Muscle of back (tissue), 11 donors: Measurements from ENCODE around the gene TMOD1. TPM values are rescaled to one million over a fixed set of nuclear protein-coding genes. Genes with fewer than 3 reads are reported as not detected.

Experiments used
- DNase-seq, 3 donors: peaks; one replicate each; pipeline versions ENCODE4 v3.0.0 to v3.0.0-alpha.2; 2013
- polyA plus RNA-seq, 10 donors: library from polyadenylated mRNA; unstranded; fragments of 120-200 nt; gene quantifications; one replicate each; pipeline ENCODE4 v1.2.1, GENCODE V29; 2013; ENCODE audit not compliant: insufficient read length in 10 of 10

TMOD1 gene
- polyA plus RNA-seq, 10 donors, result 70.8 to 161 (median 128) TPM

- DNase-seq, result no peak
These were observed 13.1 kb downstream of the TMOD1 start for GRCh38 chr9:97514531-97514930.

DNA sequence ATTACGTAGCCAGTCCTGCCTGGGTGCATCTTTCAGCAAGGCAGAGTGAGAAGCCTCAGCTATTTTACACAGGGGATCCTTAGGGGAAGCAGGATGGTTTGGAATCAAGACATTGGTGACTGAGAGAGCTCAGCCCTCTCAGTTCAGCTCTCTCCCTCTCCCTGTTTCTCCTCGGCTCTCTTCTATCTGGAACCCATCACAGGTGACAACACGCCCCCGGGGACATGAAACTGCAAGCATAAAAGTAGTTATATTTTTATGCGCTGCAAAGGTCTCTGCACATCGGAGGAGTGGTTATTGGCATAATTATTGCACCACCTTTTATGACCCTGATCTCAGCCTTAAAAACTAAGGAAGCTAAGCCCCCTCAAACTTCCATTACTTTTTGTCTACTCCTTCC is 14.2 kb downstream of the TMOD1 start:
- DNase-seq, result no peak

DNA sequence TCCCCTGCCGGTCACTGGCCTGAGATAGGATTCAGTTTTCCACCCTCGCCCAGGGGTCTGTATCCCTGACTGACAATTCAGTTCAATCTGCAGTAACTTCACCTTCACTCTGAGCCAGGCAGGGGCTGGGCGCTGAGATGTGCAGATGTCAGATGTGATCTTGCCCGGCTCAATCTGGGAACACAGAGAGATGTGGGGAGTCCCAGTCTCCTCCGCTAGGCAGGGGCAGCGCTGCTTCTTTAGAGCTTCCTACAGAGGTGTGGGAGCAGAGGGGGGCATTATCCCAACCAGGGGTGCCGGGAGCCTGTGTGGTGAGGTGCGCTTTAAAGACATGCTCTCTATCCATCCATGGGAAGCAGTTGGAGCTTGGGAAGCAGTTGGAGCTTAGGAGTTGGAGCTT is 14.6 kb downstream of the TMOD1 start:
- no peak for DNase-seq

- DNase-seq, result no peak
These were observed 16.0 kb downstream of the TMOD1 start for GRCh38 chr9:97517331-97518089.

DNA sequence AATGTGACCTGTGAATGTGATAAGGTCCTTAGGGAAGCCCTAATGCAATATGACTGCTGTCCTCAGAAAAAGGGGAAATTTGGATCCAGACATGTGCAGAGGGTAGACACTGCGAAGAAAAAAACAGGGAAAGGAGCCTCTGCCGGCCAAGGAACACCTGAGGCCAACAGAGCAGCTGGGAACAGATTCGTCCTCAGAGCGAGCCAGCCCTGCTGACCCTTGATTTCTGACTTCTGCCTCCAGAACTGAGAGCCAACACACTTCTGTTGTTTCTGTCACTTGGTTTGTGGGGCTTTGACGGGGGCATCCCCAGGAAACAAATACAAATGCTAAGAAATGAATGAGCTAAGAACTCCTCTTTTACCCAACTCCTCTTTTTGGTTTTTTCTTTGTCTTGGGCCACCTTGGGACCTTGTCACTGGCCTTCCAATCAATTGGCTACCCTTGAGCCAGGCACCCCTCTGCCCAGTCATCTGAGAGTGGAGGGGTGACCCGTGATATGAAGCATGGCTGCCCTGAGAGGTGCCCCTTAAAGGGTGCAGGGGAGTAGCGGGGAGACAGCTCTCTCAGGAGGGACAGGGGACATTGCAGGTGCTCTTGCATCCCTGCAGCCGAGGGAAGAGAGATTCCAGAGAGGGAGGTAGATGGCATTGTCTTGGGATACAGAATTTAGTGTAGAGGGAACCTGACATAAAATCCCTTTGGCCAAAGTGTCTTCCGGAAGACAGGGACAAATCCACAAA is 16.9 kb downstream of the TMOD1 start:
- DNase-seq, result no peak

GRCh38 chr9:97518909-97519307 is 17.4 kb downstream of the TMOD1 start:
- peak in 2 of 3 donors; percentile 22 to 32 for DNase-seq

DNA sequence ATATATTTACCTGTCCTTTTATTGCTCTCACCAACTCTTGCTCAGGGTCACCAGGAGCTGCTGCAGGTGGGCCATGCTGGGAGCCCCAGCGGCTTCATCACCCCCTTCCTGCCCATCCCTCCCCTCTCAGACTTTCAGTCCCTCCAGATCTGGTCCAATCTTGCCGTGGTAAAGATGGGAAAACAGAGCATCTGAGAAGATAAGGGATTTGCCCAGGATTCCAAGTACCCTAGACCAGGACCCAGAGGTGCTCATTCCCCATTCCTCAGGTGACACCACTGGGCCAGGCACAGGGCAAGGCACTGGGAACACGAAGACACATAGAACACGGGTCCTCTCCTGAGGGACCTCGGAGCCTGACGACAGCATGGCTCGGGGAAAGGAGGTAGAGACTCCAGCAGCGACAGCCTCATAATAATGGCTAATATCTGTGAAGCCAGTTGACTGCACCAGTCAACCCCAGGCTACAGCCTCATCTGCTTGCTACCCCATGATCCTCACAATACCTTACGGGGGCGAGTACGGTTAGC is 18.0 kb downstream of the TMOD1 start:
- no peak for DNase-seq

DNA sequence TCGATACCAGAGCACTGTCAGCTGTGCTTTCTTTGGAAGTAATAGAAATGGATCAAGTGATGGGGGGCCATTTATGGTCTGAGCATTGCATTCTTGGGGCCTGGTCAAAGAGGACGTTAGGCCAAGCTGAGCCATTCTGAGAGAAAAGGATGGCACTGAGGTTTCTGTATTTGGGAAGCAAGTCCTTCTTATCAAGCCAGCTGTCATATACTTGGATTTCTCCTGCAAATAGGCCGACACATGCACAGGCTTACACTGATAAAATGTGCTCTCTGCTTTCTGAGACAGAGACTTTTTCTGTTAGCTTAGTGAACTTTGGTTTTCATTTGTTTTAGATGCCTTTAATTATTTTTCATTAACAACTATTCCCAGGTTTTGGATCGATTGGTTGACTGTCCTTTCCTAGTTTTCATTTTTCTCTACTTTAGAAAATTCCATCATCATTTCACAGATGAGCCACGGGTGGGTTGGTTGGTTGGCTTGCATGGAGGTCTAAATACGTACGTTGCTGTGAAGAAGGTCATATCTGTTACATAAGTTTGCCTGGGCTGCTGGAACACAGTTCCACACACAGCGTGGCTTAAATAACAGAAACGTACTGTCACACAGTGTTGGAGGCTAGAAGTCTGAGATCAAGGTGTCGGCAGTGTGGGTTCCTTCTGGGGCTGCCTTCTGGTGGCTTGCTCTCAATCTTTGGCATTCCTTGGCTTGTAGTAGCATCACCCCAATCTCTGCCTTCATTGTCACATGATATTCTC is 20.3 kb downstream of the TMOD1 start:
- DNase-seq, result no peak

DNA sequence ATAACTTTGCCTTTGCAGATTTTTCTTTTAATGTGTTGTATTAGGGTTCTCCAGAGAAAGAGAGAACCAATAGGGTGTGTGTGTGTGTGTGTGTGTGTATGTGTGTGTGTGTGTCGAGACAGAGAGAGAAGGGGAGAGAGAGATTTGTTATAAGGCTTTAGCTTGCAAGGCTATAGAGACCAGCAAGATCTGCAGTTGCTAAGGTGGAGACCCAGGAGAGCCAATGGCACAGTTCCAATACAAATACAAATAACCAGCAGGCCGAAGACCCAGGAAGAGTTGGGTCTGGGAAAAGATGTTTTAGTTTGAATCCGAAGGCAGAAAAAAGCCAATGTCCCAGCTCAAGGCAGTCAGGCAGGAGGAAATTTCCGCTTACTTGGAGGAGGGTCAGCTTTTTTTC is 23.0 kb downstream of the TMOD1 start:
- no peak for DNase-seq

GRCh38 chr9:97525451-97525850 is 24.0 kb downstream of the TMOD1 start:
- no peak for DNase-seq

GRCh38 chr9:97526895-97527575 is 25.6 kb downstream of the TMOD1 start:
- no peak for DNase-seq

- no peak for DNase-seq
These were observed 26.4 kb downstream of the TMOD1 start for GRCh38 chr9:97527626-97528528.

- no peak for DNase-seq
These were observed 27.2 kb downstream of the TMOD1 start for GRCh38 chr9:97528529-97529230.

DNA sequence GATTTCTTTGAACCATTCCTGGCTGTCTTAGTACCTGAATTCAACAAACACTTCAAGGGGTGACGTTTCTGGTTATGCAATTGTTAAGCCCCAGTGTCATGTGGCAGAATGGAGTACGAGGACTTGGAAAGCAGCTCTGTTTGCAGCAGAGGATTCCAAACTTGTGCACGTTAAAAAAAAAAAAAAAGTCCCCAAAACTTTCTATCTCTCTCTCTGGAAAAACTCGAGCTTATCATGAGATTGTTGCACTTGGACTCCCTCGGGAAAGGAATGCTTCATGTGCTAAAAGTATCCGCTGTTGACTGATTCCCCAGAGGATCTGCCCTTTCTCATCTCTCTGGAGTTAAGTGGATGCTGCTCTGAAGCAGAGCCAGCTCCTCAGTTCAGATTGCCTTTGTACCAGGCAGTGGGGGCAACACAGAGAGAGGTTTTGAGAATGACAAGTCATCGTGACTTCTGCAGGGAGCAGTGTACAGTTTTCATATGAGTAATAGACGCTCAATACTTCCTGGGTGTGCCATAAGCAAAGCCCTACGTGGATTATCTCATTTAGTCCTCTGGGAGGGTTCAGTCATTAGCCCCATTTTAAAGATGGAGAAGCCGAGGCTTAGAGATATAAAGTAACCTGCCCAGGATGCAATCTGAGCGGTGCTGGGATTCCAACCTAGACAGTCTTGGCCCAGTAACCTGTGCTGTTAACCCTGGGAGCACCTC is 28.1 kb downstream of the TMOD1 start:
- no peak for DNase-seq

DNA sequence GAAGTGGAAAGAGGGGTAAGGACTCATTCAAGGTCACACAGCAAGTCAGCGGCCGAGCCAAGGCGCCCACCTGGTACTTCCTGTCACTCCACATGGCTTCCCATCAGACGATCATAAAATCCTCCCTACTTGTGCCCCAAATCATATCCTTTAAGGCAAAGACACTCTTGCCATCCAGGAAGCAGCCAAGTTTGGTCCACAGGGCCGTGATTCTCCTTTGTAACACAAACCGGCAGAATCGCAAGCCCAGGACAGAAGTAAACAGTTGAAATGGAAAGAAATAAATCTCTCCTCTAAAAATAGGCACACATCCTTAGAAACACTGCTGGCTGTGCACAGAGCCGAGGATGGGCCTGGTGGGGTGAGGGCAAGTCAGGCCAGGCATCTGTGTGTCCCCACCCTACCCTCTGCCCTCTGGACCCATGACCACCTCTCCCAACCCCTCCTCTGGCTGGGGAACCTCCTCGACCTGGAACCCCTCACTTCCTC is 30.5 kb downstream of the TMOD1 start:
- no peak for DNase-seq

DNA sequence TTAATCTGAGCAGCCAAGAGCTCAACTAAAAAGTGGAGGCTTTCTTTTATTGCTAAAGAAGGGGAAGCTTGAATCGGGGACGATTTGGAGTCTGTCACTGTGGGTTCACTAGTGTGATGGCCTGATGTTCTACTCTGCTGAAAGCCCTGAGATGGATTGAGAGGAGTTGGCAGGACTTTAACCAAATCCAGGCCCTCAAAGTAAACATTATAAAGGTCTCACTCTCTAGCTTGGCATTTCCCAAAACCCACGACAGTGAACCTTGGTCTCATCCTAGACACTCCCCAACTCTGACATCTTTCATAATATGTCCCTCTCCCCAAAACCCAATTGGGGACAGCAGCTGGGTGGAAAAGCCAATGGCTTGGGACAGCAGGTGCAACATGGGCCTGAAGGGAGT is 32.7 kb downstream of the TMOD1 start:
- DNase-seq, result no peak

- DNase-seq, result no peak
These were observed 33.6 kb downstream of the TMOD1 start for GRCh38 chr9:97534961-97535594.

- no peak for DNase-seq
These were observed 34.3 kb downstream of the TMOD1 start for GRCh38 chr9:97535771-97536170.

GRCh38 chr9:97536480-97536879 is 35.0 kb downstream of the TMOD1 start:
- DNase-seq, result no peak
